ENCODE measurements around the gene MSH5.

Gene MSH5

DNA sequence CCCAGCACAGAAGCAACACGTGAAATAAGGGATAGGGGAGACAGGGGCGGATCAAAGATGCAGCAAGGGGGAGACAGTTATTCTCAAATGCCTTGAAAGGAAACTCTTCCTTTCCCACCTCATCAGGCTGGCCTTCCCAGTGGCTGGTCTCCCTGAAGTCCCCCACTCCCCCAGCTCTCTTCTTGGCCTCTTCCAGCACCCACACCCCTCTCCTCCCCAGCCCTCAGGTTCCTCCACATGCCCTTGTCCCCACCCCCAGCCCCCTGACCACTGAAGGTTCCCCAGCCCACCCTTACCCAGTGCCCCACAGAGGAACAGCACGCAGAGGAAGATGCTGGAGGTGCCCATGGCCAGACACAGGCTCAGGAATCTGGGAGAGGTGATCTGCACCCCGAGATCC lies 26.3 kb upstream of the MSH5 start:
- DNase-seq (ENCODE audit: low spot score) = no peak

DNA sequence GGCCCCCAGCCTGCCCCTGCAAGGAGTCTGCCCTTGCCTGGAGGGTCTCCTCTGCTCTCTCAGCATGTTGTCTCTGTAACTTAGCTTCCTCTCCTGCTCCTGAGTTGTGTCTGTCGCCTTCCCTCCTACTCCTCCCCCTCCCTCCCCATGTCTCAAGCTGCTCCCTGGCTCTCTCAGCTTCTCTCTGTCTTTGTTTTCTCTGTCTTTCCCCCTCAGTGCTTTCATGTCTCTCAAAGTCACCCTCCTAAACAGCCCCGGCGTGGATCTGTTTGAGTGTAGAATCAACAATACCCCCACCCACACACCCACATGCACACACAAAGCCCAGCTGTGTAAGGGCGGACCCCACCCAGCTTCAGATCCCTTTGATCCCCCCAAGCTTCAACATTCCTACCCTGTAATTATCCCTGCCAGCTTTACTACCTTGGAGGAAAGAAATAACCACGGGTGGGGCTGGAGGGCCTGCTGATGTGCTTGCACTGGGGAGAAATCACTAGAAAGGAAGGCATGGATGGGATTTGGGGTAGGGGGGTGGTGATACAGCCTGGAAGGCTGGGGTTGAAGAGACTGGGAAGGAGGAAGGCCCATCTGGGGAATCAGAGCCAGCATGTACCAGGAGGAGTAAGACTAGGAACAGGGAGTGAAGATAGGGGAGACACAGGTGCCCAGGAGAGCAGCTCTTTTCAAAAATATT lies 25.7 kb upstream of the MSH5 start:
- no peak for DNase-seq (ENCODE audit: low spot score)

DNA sequence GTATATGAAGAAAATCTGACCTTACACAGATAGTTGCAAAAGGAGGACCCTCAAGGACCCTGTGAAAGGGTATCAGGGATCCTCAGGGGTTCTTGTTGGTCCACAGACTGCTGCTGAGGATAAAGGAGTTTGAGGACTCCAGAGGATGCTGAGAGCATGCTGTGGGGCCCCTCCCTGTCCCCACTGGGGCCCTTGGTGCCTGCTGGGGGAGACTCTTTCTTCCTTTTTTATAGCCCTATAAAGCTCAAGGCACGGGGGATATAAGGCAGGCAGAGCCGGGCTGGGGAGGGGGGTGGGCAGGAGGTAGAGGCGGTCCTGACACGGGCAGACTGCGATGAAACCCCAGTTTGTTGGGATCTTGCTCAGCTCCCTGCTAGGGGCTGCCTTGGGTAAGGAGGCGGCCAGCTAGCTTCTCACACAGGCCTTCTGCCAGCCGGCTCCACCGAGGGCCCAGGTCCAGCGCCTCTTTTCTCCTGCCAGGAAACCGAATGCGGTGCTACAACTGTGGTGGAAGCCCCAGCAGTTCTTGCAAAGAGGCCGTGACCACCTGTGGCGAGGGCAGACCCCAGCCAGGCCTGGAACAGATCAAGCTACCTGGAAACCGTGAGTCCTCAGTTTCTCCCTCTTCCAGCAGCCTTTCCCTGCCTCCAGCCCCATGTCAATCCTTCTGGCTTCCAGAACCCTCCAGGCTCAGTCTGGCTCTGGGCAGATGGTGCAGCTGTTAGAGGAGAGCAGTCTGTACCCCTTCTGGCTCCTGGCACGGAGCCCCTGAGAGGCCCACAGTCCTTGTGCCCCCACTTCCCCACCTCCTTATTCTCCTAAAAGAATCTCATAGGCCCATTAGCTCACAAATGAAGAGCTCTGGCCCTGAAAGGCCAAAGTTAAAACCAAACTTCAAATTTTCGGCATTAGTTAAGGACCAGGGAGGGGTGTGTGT lies 24.5 kb upstream of the MSH5 start, which contains the start of gene LY6G6D:
TSS of gene LY6G6D (plus strand) at position 327 of the 937 bp plus-strand sequence. CDS start at position 335, 8 bp downstream.
- no peak for DNase-seq (ENCODE audit: low spot score)

DNA sequence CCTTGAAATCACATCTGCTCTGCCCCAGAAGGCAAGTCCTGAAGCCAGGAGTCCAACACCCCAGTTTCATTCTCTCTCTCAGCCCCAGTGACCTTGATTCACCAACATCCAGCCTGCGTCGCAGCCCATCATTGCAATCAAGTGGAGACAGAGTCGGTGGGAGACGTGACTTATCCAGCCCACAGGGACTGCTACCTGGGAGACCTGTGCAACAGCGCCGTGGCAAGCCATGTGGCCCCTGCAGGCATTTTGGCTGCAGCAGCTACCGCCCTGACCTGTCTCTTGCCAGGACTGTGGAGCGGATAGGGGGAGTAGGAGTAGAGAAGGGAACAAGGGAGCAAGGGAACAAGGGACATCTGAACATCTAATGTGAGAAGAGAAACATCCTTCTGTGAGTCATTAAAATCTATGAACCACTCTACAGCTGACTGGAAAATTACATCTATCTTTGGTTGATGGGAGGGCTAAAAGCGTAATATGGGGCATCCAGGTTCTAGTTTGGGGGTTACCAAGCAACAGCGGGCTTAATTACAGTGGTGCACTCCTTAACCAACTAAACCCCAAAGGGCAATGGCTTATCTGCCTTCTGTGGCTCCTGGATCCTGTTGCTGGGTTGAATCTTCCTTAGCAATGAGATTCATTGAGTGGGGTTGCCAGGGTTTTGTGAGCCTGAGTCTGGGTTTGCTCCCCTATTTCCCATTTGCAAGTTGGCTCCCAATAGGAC lies 22.1 kb upstream of the MSH5 start:
- no peak for DNase-seq (ENCODE audit: low spot score)

DNA sequence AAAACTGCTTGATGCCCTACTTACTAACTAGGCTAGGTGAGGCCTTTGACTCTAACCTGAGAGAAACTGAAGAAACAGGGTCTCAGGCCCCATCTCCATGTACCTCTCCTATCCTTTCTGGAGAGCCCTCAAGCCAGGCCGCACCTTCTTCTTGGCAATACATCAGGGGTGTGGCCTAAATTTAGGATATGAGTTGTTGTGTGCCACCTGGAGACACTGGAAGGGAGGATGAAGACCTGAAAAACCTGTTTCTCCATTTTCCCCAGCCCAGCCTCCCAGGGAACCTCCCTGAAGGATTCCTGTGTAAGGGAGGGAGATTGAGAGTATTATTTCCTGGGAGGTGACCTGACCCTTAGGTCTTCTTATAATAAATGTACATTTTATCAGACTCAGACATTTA lies 21.5 kb upstream of the MSH5 start:
- DNase-seq (ENCODE audit: low spot score) = no peak

DNA sequence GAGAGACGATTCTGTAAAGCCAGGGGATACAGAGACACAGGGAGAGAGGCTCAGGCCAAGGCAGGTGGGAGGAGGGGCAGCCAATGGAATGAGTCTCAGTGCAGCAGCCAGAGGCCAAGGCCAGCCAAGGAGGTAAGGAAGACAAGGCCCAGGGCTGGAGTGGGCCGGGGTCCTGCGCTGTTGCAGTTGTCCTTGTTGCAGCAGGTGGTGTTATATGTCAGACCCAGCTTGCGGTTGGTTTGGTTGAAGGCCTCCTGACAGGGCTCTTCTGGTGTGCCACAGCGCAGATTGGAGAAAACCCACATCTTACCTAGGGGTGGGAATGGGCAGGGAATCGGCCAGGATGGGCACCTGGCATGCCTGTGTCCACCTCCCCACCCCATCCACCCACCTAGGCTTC lies 20.8 kb upstream of the MSH5 start:
- DNase-seq (ENCODE audit: low spot score) = no peak

DNA sequence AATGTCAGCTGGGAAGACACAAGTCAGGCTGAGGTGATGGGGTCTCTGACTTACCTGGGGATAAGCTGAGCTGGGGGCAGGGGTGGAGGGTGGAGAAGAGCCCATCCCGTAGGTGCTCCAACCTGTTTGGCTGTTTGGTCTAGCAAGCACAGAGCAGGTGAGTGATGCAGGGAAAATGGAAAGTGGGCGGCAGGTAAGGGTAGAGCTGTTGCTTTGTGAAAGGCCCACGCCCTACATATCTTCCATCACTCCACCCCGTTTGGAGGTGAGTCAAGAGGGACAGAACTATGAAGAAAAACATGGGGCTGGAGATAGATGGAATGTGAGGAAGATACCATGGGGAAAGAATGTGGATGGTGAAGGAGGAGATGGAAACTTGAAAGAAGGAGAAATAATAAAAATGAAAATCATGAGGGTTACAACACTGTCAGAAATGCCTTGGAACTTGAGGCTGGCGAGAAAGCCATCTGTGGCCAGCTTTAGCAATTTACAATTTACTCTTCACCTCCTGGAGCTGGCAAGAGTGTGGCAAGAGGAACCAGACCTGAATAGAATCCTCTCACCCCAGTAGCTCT lies 19.5 kb upstream of the MSH5 start:
- no peak for DNase-seq (ENCODE audit: low spot score)

DNA sequence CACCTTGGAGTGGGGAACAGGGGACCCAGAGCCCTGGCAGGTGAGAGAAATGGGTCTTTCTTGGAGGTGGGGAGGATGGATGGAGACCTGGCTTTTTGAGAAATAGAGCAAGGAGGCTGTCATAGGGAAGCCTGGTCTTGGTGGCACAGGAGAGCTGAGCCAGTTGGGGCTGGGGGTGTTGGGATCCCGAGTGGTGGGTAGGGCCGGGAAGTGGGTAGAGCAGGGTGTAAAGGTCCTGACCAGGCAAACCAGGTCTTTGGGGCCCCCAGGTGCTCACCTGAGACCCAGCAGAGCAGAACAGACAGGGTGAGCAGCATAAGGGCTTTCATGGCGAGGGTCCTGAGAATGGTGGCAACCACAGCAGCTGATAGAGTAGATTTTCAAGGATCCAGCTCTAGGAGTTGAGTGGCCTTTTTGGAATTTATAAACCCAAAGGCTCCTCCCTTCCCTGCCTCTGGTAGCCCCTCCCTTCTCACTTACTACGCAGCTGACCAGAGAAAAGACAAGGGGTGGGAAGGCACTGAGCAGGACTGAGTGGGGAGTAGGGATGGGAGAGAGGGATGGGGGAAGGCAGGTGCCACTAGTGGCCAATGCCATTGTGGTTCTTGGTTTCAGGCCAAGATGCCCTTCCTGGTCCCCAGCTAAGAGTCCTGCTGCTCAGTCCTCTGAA lies 18.3 kb upstream of the MSH5 start, which contains the start of gene LY6G6C:
TSS of gene LY6G6C (minus strand) at position 396 of the 670 bp plus-strand sequence. CDS start at position 329, 67 bp downstream.
- no peak for DNase-seq (ENCODE audit: low spot score)

DNA sequence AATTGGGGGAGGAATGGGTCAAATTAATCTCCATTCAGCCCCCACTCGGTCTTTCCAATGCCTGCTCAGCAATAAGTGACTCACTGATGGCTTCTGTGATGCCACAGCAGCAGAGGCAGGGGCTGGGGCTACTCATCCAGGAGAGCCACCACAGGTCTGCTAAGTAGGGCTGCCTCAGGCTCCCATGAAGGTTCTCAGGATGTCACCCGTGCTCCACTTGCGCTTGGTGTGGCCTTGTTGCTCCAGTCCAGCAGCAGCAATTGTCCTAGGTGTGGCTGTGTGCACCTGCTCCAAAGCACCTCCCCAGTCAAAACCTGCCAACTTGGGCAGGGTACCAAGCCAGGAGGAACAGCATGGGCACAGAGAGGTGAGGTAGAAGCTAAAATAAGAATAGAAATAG lies 17.6 kb upstream of the MSH5 start:
- DNase-seq (ENCODE audit: low spot score) = no peak

DNA sequence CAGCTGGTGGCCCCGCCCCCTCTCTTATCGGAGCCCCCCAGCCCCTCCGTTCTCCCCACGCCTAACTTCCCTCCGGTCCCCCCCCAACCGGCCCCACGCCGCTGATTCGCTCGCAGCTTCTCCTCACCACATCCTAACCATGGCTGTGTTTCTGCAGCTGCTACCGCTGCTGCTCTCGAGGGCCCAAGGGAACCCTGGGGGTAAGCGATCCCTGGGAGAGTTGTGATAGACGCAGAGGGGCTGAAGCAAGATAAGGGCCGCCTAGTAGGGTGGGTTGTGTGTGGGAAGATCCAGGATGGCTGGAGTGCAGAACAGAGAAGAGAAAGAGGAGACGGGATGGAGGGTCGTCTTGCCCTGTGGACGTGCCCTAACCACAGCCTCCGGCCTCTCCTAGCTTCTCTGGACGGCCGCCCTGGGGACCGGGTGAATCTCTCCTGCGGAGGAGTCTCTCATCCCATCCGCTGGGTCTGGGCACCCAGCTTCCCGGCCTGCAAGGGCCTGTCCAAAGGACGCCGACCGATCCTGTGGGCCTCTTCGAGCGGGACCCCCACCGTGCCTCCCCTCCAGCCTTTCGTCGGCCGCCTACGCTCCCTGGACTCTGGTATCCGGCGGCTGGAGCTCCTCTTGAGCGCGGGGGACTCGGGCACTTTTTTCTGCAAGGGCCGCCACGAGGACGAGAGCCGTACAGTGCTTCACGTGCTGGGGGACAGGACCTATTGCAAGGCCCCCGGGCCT lies 16.4 kb upstream of the MSH5 start, which contains the start of gene MPIG6B:
TSS of gene MPIG6B (plus strand) at position 129 of the 735 bp plus-strand sequence. CDS start at position 140, 11 bp downstream.
- no peak for DNase-seq (ENCODE audit: low spot score)

DNA sequence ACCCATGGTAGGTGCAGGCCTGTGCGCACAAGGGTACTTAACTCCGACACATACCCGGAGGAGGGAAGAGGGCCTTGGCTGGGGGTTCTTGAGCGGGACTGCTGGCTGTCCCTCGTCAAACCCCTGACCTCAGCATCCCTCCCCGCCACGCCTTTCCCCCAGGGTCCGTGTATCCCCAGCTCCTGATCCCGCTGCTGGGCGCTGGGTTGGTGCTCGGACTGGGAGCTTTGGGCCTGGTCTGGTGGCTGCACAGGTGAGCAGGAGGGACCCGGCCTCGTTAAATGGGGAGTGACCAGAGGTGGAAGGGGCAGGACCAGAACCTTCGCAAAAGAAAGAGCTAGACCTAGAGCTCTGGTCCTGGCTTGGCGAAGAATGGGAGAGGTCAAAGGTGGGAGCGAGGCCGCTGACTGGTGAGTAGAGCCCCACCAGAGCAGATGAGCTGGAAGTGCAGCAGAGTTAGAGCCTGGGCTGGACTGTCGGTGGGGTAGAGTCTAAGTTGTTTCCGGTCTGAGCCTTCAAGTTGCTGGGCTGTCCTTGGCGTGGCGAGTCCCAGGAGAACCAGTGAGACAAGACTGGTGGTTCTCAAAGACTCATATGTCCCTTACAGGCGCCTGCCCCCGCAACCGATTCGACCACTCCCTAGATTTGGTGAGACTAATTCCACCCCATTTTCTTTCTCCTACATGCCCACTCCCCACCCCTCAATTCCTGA lies 15.7 kb upstream of the MSH5 start:
- no peak for DNase-seq (ENCODE audit: low spot score)

DNA sequence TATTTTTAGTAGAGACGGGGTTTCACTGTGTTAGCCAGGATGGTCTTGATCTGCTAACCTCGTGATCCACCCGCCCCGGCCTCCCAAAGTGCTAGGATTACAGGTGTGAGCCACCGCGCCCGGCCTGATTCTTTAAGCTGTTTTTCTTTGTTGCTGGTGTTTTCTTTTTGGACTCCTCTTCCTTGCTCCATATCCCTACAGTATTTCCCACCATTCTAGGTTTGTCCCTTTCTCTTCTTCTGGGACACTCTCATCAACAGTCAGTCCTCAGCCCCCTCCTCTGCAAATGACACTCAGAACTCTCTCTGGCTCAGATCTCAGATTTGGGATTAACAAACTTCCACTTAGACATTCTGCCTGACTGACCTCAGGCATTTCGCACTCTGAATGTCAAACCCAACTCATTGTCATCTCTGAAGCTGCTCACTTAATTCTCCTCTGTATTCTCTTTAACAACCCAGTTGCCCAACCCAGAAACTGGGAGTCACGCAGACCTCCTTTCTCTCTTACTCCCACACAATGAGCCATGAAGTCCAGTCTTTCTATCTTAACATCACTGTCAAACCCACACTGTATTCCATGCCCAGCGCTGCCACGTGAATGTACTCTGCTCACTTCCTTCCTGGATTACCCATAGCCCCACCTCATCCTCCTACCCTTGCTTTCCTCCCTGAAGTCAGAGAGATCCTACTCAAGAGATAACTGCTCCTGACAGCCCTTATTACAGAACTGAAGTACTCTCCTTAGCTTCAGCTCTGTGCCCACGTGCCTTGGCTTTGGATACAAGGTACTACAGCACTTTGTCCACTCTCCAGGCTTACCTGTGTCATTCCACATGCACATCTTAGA lies 14.1 kb upstream of the MSH5 start:
- DNase-seq (ENCODE audit: low spot score) = no peak

DNA sequence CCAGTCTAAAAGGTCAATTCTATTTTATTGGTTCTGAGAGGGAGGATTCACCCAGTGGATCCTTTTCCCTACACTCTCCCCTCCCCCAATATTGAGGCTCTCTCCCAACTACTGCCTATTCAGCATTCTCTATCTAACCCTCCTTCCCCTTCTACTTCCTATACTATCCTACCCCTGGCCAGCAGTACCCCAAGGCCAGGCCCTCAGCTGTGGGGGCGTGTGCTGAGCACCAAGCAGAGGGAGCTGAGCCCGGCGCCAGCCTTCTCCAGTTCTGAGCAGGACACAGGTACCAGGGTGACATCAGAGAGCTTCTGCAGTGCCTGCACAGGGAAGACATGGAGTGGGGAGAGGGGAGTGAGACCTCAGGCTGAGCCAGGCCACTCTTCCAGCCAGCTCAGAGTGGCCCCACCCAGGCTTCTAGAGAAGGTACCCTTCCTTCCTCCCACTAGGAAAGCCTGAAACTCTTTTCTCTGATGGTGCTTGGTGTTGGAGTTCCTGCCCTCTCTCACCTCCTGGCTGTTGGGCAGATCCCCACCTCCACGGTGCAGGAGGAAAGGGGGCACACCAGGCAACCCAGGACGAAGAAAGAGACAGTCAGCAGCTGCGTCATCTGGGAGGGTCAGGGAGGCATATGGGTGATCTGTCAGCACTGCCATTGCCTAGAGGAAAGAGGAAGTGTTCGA lies 12.6 kb upstream of the MSH5 start:
- DNase-seq (ENCODE audit: low spot score) = peak; percentile 64

DNA sequence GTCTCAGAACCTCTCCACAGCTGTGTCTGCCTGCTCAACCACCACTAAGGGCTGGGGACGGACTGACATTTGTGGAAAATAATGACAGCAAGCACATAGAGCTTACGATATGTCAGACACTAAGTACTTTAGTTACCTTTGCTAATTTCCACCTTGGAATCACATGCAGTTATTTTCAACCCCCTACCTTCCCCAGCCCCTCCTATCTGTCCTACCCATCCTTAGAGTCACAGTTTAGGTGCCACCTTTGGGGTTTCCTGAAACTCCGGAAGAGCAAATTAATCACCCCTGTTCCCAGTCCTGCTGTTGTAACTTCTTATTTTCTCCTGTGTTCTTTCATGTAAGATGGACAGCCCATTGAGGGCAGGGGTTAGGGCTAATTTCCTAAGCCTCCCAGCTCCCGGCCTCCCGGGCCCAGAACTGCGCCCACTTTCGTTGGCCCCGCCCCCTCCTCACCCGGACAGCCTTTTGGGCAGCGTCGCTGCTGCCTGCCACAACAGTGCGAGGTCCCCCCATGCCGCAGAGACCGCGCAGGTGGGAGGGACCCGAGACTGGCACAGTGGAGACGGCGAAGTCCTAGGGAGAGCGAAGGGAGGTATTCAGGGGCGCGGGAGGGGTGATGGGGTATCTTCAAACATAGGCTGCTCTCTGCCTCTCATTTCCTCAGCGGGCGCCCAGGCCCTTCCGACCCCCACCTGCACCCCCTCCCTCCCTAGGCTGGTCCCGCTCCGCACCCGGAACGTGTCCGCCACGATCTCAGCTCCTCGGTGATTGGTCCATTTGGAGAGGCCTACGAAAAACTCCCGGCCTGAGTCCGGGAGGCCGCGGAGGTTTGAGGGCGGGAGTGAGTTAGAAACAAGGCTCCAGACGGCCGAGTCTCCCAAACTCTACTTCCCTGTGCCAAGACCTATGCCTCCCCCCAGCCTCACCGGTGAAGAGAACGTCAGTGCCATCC lies 11.8 kb upstream of the MSH5 start:
- no peak for DNase-seq (ENCODE audit: low spot score)

DNA sequence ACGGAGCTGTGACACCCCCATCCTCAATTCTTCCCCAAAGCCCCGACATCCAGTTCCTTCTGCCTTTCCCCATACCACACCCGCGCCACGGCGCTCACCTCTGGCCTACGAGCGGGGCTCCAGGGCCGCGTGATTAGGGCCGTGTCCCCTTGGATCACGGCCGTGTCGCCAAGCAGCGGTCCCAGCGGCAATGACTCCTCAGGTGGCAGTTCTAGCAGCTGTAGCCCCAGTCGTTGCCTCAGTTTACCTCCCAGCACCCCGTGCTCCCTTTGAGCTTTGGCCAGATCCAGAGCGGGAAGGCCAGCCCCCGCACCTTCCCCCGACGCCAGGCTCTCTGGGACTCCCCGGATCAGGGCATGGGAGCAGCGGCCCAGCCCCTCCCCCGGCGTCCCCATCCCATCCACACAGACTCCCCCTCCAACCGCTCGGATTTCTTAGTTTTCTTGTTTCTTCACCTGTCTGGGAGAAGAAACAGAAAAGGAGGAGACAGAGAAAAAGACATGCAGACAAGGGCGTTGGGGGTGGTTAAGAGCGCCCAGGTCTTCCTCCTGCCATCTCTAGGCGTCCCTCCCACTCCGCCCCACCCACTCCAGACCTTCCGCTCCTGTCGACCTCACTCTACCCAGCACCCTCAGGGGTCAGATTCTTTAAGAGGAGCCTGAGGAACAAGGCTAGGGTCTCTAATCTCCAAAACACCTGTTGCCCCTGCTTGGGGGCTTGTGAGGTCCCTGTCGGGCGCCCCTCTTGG lies 10.9 kb upstream of the MSH5 start, which contains the start of gene DDAH2:
TSS of gene DDAH2 (minus strand) at position 533 of the 748 bp plus-strand sequence. CDS start at position 395, 138 bp downstream.
- no peak for DNase-seq (ENCODE audit: low spot score)

DNA sequence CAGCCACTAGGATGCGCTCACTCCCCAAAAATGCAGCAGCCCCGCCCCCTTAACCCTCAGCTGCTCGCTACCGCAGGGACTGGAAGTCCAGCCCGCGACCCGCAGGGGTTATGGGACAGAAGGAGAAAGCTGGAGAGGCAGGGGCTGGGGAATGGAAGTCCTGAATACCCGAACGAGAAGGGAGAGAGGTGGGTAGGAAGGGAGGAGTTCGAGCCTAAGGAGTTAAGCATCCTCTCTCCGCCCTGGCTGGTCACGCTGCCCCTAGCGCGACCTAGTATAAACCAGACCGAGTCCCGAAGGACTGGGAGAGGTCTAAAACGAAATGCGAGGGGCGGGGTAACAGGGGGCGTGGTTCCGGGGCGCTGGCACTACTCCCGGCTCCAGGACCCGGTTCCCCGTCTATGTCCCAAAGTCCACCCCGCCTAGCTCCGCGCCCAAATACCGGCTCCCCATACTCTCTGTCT lies 10.3 kb upstream of the MSH5 start:
- DNase-seq (ENCODE audit: low spot score) = peak; percentile 84

Data from Ammon's horn (tissue), 1 donor.